ENCODE results near the gene PCDHA6. TPM values are rescaled to one million over a fixed set of nuclear protein-coding genes. Genes with fewer than 3 reads are reported as not detected.

Gene PCDHA6, protein sequence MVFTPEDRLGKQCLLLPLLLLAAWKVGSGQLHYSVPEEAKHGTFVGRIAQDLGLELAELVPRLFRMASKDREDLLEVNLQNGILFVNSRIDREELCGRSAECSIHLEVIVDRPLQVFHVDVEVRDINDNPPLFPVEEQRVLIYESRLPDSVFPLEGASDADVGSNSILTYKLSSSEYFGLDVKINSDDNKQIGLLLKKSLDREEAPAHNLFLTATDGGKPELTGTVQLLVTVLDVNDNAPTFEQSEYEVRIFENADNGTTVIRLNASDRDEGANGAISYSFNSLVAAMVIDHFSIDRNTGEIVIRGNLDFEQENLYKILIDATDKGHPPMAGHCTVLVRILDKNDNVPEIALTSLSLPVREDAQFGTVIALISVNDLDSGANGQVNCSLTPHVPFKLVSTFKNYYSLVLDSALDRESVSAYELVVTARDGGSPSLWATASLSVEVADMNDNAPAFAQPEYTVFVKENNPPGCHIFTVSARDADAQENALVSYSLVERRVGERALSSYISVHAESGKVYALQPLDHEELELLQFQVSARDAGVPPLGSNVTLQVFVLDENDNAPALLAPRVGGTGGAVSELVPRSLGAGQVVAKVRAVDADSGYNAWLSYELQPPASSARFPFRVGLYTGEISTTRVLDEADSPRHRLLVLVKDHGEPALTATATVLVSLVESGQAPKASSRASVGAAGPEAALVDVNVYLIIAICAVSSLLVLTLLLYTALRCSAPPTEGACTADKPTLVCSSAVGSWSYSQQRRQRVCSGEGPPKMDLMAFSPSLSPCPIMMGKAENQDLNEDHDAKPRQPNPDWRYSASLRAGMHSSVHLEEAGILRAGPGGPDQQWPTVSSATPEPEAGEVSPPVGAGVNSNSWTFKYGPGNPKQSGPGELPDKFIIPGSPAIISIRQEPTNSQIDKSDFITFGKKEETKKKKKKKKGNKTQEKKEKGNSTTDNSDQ
- polyA plus RNA-seq (2012; rRNA removed) = 0.02 and 0.03 TPM in 2 replicates
- 0.01 TPM in 2 replicates for polyA plus RNA-seq (2012; cell fraction: cytosol; rRNA removed)
- 0.19 and 0.39 TPM in 2 replicates for polyA plus RNA-seq (2012; cell fraction: nucleus; rRNA removed)

GRCh38 chr5:140827704-140828361 lies at the start of gene PCDHA6:
Gene PCDHA6 (plus strand): TSS chr5:140827960. CDS start chr5:140828092, 132 bp downstream.
- 75% methylated on average over 23 of the region's 27 CpGs for WGBS (ENCODE audit: low lambda C conversion rate)
- no peaks in the 10 kb centered on the region for H3K9me3 ChIP-seq
- H4K20me1 ChIP-seq (ENCODE audit: insufficient read depth) = no peaks in the 10 kb centered on the region
- no peaks in the 10 kb centered on the region for H3K27me3 ChIP-seq (ENCODE audit: insufficient read depth)
- H2AFZ ChIP-seq (ENCODE audit: low read depth) = no peak within 1 kb of the TSS
- H3F3A ChIP-seq (replicated peaks; ENCODE audit: insufficient read depth) = no peaks in the 10 kb centered on the region
- no peak within 1 kb of the TSS for H3K4me3 ChIP-seq (ENCODE audit: low read depth in 2 of 2, low read length in 1 of 2)
- no peak for DNase-seq
- H3K36me3 ChIP-seq (replicated peaks in 1 of 2; ENCODE audit: control insufficient read depth in 1 of 2, insufficient read depth in 2 of 2, low read length in 1 of 2) = no peaks in the 10 kb centered on the region
- H3K4me1 ChIP-seq (ENCODE audit: control insufficient read depth in 1 of 2, insufficient read depth in 2 of 2, low read depth in 1 of 2, low read length in 1 of 2) = no peaks in the 10 kb centered on the region
- ChIA-PET POLR2A (no interaction called here), CTCF (interaction anchor here (0.6 to 1.8 kb wide), 4 partner anchors 14 to 215 kb away, joined by 3 to 8 read pairs (median 3); partner anchors contain the start of genes PCDHA4 and PCDHA8)
- H3K27ac ChIP-seq (ENCODE audit: low read depth in 2 of 2, low read length in 1 of 2) = no peak within 1 kb of the TSS
- H3K4me2 ChIP-seq = no peak within 1 kb of the TSS
- TF ChIP-seq POLR2AphosphoS5 (IDR thresholded peaks at IDR 0.05; ENCODE audit: low read depth, low read length) = no peak
- no peak for TF ChIP-seq CHD2 (IDR thresholded peaks at IDR 0.05; ENCODE audit: low read length, partially characterized antibody)
- no peak for TF ChIP-seq FOXJ3 (CRISPR knock-in tag; IDR thresholded peaks at IDR 0.05)
- TF ChIP-seq NFIC (IDR thresholded peaks at IDR 0.05; ENCODE audit: borderline replicate concordance) = no peak
- no peak for TF ChIP-seq CTCF (IDR thresholded peaks at IDR 0.05)
- TF ChIP-seq USF1 (IDR thresholded peaks at IDR 0.05; ENCODE audit: borderline replicate concordance, low read depth) = no peak
- TF ChIP-seq IRF3 (IDR thresholded peaks at IDR 0.05; ENCODE audit: low read depth, low read length) = no peak
- no peak for TF ChIP-seq TCF12 (IDR thresholded peaks at IDR 0.05)
- no peak for TF ChIP-seq FOSL2 (IDR thresholded peaks at IDR 0.05; ENCODE audit: borderline replicate concordance, low read depth)
- TF ChIP-seq PBX3 (IDR thresholded peaks at IDR 0.05) = no peak
- TF ChIP-seq EZH2phosphoT487 (IDR thresholded peaks at IDR 0.05; ENCODE audit: borderline replicate concordance, low read depth) = no peak
- TF ChIP-seq TEAD4 (IDR thresholded peaks at IDR 0.05; ENCODE audit: borderline replicate concordance, insufficient read depth) = no peak
- TF ChIP-seq RXRA (IDR thresholded peaks at IDR 0.05; ENCODE audit: borderline replicate concordance, low read depth) = no peak
- TF ChIP-seq RAD21 (IDR thresholded peaks at IDR 0.05; ENCODE audit: low read length) = no peak
- TF ChIP-seq MAX (IDR thresholded peaks at IDR 0.05; ENCODE audit: low read depth) = no peak
- H3K79me2 ChIP-seq (ENCODE audit: insufficient read depth) = no peaks in the 10 kb centered on the region
- H3K9ac ChIP-seq = no peak within 1 kb of the TSS
- no peaks in the 10 kb centered on the region for H3K9me2 ChIP-seq
